GM19438 (cell line): ENCODE results near the gene SRGN.
"Not testable (repeated sequence)": the region's sequence is repeated elsewhere in the genome, so short reads cannot be mapped to it uniquely, and the experiment has no call there.

Experiments used
- ATAC-seq: cut with Tn5 transposase; IDR thresholded peaks from one replicate; pipeline ENCODE4 v1.9.1; 2021; ENCODE audit warnings: low read depth; ENCODE audit not compliant: unreplicated experiment

SRGN gene, protein sequence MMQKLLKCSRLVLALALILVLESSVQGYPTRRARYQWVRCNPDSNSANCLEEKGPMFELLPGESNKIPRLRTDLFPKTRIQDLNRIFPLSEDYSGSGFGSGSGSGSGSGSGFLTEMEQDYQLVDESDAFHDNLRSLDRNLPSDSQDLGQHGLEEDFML

GRCh38 chr10:69087590-69088470, at the start of gene SRGN:
Gene SRGN, plus strand, starts transcription at chr10:69088103. Its CDS starts 55 bp downstream, at chr10:69088158.
- peak; percentile 70 for ATAC-seq

DNA sequence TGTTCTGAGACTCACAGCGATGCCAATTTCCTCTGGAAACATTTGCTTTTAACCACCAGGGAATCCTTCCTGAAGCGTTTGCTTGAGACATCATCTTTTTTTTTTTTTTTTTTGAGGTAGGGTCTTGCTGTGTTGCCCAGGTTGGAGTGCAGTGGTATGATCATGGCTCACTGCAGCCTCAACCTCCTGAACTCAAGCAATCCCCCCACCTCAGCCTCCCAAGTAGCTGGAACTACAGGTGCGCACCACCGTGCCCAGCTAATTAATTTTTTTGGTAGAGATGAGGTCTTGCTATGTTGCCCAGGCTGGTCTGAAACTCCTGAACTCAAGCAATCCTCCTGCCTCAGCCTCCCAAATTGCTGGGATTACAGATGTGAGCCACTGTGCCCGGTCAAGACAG, 47.0 kb upstream of the SRGN start:
- ATAC-seq: not testable (repeated sequence)

DNA sequence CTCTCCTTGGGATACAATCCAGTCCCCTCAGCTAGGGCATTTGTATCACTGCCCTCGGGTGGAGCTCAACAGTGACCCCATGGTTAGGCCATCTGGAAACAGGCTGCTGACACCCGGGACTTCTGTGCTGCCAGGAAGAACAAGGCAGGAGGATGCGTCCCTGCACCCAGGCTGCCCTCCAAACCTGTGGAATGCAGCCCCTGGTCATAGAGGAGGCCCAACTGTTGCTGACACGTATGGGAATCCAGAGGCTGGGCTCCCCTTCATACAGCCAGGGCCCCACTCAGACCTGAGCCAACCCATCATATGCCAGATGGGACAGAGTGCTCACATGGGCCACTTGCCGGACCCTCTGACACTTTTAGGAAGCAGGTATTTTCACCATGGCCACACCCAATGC, 45.5 kb upstream of the SRGN start:
- ATAC-seq: no peak

GRCh38 chr10:69042838-69043237, 45.1 kb upstream of the SRGN start:
- no peak for ATAC-seq

DNA sequence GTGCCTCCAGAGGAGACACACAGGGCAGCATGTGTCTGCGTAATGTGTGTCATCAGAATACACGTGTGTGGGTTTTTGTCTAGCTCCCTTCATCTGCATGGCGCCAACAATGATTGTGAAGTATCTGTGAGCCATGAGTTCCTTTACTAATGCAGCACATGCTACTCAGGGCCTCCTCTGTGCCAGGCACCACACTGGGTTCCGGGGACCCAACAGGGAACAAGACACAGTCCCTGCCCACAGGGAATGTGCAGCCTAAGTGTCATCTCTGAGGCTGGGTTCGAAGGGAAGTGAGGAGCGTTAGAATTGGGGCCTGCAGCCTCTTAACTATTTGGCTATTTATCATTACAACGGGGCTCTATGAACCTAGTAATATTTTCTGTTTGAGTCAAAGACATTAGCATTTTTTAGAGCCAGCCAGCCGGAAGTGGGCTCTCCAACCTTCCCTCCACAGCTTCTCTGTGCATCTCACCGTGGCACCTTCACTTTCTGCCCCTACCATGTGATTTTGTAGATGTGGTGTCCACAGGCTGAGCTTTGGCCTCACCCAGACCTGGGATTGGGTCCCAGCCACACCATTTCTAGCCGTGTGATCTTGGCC, 43.9 kb upstream of the SRGN start:
- peak; percentile 50 for ATAC-seq

- ATAC-seq: peak; percentile 9
These were observed 43.4 kb upstream of the SRGN start for GRCh38 chr10:69044546-69044945.

DNA sequence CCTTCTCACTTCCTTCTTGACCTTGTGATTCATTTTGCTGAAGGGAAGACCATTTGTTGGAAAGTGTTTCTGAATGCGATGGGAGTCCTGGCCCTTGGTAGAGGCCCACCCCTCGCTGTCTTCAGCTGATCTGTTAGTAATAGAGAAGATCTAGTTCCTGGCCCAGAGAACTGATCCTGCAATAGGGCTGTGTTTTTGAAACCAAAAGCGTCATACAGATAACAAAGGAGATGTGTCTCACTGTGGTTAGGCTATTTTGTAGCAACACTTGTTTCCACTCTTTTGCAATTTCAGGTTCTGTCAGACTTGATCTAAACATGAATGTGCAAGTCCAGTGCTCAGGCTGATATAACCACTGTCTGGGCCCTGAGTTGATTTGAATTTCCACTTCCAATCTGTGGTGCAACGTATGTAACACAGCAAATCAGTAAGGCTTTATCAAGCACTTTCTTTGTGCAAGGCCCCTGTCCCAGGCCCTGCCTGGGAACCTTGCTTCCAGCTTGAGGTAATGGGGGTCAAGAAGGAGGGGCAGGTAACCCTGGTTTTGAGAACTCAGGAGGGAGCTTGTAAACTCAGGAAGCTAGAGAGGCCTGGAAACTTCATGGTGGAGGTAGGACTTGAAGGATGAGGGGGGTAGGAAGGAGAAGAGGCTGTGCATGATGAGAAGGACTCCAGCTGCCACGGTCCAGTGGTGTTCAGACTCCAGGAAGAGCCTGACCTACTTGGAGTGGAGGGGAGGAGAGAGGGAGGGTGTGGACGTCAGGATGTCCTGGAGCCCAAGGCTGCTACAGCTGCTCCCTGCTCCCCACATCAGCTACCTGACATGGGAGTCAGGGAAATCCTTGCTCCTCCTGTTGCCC, 42.2 kb upstream of the SRGN start:
- peak; percentile 45 for ATAC-seq

GRCh38 chr10:69047111-69047832, 40.6 kb upstream of the SRGN start:
- ATAC-seq: no peak

DNA sequence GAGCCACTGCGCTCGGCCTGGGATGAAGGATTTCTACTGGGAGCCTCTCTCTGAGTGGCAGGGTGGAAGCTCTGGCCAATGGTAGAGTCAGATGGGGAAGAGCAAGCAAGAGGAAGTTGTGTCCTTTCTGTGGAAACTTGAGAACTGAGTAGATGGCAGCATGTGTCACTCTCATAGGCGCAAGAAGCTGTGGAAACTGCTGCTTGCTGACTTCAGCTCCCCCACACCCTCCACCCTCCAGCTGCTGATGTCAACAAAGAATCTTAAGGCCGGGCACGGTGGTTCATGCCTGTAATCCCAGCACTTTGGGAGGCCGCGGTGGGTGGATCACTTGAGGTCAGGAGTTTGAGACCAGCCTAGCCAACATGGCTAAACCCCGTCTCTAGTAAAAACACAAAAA, 39.8 kb upstream of the SRGN start:
- ATAC-seq: no peak

DNA sequence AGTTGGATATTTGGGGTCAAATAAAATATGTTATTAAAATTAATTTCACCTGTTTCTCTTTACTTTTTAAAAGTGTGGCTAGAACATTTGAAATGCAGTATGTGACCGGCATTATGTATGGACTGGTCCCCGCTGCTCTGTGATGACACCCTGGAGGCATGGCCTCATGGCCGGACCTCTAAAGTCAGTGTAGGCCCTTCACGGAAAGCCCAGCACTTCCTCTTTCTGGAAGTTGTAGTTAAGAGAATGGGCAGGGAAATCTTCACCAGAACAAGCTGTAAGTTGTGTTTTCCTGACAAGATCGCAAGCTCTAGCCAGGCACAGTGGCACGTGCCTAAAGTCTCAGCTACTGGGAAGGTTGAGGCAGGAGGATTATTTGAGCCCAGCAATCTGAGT, 38.3 kb upstream of the SRGN start:
- no peak for ATAC-seq

GRCh38 chr10:69051303-69051702, 36.6 kb upstream of the SRGN start:
- no peak for ATAC-seq

- ATAC-seq: no peak
These were observed 36.0 kb upstream of the SRGN start for GRCh38 chr10:69051710-69052487.

- ATAC-seq: no peak
These were observed 35.2 kb upstream of the SRGN start for GRCh38 chr10:69052736-69053135.

DNA sequence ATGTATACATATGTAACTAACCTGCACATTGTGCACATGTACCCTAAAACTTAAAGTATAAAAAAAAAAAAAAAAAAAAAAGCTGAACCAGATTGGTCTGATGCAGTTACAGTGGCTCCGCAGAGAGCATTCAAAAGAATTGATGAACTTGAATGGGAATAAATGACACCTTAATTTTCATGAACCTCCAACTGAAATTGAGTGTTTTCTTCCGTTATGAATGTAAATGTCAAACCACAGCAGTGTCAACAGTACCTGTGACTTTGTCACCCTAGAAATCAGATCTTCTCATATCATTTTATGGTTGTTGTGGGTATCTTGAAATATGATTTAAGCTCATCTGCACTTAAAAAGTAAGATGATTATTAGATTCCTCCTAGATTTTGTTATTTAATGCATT, 32.7 kb upstream of the SRGN start:
- no peak for ATAC-seq

DNA sequence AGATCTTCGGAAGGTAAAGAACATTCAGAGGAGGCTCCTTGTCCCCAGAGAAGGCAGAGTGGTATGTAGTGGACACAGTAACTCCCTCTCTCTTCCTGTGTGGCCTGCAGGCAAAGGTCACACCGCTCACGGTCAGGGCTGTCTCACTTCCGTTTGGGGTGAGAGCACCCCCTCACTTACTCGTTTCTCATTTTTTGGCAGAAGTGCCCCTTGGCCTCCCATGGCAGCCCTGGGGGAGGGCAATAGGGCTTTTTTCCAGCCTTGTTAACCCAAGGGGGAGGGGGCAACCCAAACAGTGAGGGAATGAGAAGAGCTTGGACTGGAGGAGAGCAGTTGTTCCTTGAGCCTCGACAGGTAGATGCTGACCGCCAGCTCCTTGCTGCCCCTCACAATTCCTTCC, 31.8 kb upstream of the SRGN start:
- no peak for ATAC-seq

DNA sequence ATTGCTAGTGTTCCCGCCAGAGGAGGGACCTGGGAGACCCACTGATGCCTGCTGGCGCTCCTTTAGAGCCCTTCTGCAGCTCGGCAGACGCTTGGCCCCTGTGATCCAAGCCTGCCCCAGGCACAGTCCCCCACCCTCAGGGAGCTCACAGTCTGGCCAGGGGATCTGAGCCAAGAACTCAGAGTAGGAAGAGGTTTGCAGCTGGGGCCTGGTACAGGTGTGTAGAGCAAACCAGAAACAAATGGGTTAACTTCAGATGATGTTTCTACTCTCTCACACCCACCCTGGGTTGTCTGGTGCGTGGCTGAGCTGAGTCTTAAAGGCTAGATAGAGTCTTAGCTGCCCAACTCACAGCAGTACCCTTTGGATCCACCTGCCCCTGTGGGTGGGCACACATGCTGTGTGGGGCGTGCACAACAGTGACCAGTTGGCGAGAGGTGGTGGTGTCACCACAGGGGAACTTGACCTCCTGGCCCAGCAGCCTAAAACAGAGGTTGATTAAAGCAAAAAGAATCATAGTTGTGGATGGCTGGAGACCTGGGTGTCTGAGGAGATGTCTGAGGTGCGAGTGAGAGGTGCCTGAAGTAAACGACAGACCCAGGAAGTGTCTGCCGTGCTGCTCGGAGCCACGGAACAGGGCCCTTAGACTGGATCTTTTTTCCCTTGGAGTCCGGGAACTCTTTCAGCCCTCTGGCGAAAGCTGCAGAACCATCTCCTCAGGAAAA, 31.2 kb upstream of the SRGN start:
- ATAC-seq: no peak

DNA sequence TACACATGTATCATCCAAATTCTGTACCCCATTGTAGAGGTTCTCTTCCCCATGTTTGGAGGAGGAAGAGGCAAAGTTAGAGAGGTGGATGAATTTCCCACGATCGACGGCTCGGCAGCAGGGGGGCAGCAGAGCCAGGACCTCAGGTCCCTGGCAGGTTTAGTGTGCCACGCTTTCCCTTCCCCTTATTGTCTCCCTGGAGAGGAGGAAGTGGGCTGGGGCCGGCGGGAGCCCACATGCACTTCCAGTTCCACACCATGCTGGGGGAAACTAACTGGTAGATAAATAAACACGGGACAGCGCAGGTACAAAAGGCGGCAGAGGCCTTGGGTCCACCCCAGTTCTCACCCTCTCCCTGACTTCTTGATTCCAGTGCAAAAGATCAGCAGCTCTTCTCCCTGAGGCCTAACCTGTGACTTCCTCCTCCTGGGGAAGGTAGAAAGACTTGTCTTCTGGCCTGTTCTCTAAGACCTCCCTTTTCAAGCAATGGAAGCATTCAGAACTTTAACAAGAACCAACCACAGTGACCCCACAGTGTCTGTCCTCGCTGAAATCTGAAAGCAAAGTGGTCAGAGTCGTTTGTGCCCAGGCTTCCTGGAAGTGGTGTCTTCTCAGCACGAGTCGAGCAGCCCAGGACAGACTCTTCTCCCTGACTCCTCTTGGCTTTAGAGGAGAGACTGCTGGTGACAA, 30.5 kb upstream of the SRGN start:
- ATAC-seq: no peak

- ATAC-seq: no peak
These were observed 30.0 kb upstream of the SRGN start for GRCh38 chr10:69057951-69058297.
